HG03558 (cell line): ENCODE measurements around the gene GMDS.

Source experiments
- ATAC-seq: cut with Tn5 transposase; IDR thresholded peaks from one replicate; pipeline ENCODE4 v1.9.1; 2021; ENCODE audit warnings: moderate number of reproducible peaks; ENCODE audit not compliant: unreplicated experiment; ENCODE audit errors: extremely low read depth

Gene GMDS

DNA sequence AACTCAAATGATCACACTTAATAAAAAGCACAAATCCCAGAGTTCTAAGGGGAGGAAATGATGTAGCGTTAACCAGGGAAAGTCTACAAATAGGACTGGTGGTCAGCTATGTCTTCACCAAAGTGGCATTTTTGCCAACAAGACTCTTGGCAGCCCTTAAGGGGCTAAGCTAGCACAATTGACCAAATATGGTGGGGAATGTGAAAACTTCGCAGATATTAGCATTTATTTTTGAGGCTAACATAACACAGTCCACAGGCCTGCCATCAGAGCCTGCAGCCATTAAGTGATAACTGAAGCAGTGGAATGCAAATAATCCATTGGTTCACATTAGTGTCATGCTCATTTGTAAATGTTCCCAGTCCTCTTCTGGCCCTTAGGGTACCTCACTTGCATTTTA, 361.1 kb downstream of the GMDS start:
- no peak for ATAC-seq

DNA sequence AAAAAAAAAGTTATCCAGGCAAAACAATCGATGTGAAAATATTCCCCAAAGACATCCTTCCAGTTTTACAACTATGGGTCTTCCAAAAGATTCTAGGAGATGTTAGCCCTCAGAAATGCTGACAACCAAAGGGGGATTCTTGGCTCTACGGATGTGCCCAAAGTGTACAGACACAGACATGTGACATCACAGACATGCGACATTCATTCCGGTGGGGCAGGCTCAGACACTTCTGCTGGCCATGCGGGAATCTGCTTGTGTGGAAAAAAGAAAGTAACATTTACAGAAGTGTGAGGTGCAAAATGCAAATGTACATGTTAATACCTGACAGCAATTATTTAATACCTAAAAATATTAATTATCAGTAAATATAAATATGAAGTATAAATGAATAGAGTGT, 367.1 kb downstream of the GMDS start:
- no peak for ATAC-seq

DNA sequence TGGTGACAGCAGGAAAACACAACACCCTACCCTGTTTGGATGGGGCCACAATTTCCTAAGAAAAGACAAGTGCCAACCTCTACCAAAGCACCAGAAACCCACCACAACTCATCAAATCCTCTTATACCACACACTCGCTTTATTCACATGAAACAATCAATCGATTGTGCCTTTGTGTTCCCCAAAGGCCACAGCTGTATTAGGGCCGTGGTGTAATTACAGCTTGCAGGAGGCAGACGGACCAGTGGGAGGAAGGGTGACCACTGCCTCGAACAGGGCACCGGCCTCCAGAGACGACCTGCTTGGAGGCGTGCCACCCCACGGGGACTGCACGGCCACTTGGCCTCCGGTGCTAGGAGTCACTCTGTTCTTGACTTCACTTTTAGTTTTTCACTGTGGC, 371.6 kb downstream of the GMDS start:
- no peak for ATAC-seq

DNA sequence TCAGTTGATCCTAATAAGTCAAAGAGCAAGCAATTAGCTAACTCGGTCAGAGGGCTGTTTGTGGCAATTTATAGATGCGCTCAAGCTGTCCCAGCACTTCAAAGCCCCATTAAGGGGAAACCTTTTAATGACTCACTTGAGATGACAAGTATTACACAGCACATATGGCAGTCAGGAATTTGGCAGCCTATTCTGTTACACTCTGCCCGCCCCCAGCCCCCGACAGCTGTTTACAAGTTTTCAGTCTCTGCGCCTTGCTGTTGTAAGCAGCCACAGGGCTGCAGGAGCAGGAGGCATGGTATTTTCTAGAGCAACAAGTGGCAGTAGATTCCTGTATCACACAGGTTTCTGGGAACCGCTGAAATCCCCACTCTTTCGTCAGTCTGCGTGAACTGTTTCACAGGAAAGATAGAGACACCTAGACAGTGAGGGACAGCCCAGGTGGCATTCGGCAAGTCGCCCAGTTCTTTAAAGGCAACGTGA, 372.7 kb downstream of the GMDS start:
- no peak for ATAC-seq

DNA sequence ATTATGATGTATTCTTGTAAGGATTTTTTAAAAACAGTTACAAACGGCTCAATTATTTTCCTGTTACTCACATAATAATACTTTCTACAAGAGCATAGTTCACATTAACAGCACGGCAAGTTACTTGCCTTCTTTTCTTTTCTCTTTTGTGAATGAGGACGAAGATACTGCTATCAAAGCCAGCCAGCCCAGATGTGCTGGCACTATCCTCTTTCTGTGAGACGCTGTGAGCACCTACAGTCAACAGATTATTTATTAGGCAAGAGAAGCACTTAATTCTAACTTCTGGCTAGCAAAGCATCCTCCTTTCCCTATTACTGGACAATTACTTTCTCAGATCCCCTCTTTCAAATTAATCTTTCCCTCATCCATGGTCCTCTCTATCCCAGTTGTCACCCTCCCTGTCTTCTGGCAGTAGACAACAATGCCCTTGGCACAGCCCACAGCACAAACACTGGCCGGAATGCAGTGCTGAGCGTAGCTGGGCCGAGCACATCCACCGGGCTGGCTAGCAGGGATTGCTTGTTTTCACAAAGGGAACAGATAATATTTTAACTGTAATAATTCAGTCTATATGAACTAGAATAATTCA, 373.6 kb downstream of the GMDS start:
- ATAC-seq = no peak

DNA sequence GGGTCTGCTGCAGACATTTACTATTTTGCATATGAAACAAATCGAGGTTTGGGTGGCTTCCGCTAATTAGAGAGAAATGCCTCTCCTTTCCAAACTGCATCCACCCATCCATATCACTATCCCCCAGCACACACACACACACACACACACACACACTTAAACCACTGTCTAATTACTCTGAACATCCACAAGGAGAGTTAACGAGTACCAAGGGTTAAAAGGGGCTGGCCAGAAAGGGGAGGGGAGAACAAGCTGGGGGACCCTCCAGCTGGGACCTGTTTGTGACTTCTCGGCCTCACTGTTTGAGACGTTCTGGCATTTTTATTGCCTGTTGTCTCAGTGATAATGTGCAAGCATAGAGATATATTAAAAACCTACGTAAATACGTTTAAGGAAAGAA, 374.5 kb downstream of the GMDS start:
- no peak for ATAC-seq

DNA sequence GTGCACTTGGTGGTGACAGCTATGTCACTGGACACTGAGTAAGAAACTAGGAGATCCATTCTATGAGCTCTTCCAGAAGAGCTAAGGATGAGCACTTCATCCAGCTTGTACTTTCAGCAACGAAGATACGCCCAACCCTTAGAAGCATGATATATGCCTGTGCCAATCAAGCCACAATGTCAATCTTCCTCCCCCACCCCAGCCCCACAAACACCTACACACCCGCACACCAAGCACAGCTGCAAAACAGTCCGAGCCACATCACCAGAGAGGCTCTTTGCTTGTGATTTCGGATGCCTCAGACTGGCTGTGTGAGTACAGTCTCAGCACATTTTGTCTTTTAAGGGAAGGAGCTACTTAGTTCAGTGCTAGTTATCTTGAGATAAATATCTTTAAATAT, 375.2 kb downstream of the GMDS start:
- ATAC-seq = no peak

DNA sequence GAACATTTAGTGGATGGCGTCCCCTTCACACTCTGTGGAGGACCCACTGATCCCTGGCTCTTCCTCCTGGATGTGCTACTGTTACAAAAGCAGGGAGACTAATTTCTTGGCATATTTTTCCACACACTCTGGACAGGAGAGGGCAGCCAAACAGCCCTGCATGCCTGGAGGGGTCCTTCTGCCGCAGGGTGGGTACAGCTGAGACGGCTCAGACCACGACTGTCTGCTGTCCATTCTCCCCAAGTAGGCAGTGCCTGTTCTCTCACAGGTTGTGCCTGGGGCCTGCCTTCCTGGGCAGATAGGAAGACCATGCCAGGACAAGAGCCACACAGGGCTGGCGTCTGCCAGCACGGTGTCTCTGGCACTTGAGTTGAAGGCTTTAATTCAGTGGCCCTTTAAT, 375.6 kb downstream of the GMDS start:
- no peak for ATAC-seq

DNA sequence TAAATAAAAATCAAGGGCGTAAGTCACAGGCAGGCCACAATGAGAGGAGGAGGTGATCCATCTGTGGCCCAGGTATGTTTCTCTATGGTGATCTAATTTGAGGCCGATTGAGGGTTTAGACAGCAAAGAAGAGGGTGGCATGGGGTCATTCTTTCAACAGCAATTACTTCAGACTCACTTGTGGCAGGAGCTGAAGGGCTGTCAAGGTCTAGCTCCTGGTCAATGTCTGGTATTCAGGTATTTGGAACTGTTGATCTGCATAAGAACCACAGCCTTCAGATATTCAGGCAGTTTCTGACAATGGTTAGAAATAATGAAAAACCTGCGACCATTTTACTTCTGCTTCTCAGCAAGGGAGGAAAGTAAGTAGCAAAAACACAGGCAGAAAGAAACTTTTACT, 376.1 kb downstream of the GMDS start:
- ATAC-seq = no peak

DNA sequence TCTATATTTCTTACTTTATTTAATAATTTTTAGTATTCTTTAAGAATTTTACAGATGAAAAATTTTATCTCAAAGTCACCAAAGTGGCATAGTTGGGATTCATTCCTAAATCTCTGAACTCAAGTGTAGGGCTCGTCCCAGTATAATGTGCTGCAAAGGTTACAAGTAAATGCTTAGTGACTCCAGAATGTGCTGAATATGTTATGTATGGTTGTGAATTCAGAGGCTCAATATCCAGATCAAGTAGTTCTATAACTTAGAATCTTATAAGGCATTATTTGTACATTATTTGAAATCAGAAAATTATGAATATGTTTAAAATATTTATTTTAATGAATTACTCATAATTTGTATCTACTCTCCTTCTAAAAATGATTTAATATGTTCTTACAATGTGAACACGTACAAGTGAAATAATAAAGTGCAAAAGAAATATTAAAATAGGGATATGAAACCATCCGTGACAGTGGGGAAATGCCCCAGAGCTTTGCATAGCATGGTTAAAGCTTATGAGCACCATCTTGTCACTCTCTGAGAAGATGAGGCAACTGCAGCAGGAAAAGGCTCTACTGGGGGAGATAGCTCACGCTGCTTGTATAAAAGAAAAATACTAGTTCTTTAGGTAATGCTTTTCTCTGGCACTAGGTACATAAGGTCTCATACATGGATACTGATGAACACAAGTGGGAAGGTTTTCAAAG, 376.7 kb downstream of the GMDS start:
- ATAC-seq = no peak

DNA sequence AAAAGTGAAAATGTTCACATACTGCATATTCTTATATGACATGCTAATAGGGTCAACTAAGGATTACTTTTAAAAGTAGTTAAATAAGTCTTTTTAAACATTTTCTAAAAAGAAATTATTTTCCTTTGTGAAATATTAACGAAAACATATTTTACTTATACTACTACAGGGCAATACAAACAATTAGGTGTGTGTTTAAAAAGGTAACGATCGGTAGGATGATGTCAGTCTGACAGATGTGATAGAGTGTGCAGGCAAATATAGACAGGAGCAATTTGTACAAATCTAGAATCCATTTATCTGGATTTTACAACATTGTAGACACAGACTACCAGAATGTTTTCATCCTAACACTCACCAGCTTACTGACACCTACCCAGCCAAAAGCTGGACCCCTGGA, 378.2 kb downstream of the GMDS start:
- ATAC-seq = no peak

DNA sequence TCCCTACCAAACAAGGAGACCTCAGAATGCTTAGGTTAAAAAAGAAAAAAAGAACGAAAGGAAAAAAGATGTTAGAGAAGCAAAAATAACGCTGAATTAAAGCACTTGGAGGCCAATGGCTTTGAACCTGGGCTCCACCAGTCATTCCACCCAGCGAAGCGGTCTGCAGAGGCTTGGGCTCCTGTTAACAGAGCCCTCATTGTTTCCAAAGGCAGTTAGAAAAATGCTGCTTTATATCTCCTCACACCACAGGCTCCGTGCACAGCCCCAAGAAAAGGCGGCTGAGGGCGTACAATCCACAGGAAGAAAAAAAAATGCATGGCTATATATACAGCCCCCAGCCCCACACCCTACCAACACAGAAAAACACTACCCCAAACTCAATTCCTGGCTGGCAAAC, 379.8 kb downstream of the GMDS start:
- no peak for ATAC-seq

DNA sequence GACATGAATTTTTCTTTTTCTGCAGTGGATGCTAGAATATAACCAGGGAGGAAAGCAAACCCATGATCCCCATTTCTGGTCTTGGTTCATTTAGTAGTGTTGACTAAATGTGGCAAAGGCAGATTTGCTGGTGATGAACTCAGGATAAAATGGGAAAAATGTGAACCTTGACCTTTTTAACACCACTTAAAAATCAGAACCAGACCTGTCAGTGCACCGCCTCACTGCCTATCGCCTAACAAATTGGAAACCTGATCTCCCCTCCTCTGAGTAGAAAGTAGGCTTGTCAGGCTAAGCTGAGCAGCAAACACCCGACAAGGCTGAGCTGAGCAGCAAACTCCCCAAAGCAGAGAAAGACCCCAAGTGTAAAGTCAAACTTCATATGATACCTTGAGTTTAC, 380.9 kb downstream of the GMDS start:
- ATAC-seq = no peak

DNA sequence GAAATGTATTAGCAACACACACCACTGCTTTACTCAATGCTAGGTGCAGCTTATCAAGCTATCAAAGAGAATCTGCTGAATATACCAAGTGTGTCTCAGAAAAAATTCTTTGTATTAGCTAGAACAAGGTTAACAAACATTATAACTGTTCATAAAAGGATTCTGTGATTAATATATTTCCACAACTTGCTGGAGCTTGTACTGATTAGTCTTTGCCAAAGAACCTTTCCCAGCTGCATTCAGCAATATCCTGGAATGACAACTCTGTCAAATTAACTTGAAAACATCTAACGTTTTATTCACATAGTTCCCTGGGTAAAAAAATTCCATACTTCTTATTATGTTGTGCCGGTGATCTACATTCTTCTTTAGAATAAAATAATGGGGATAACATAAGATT, 383.0 kb downstream of the GMDS start:
- no peak for ATAC-seq

DNA sequence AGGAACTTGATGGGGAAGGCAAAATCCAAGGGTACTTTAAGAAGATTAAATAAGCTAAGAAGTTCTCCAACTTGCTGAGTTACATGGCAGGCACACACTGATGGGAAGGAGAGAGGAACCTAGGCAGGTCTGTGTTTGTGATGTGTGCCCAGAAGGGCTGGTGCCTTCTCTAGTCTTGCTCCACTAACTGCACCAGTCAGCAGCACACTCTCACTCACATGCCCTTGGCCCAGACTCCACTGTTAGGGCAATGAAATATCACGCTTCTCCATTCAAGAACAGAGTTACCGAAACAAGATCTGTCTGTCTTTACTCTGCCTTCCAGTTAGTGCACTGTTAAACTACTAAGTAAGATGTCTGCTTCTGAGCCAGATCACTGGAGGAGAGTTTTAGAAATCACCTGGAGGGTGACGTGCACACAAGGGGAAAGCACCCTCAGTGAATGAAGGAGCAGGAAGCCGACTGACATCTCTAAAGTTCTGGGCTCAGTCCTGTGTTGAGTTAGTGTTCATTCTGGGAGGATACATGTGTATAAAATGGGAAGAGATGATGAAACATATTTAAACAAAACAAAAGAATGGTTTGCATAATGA, 384.6 kb downstream of the GMDS start:
- ATAC-seq = no peak

DNA sequence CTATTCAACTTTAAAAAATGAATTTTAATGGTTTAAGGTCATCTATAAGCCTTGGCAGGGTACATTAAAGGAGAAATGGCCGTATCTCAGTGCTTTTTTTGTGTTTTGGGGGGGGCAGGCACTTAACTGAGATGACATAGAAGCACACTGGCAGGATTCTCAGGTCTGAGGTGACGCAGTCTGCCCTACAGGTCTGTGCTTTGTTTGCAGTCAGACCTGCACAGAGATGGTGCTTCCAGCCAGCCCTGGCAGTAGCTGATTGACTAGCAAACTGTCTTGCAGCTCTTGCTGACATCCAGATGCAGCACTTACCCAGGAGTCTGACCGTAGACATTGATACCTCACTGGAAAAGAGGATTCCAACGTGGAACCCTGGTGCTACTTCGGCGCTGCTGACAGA, 386.5 kb downstream of the GMDS start:
- ATAC-seq = no peak

DNA sequence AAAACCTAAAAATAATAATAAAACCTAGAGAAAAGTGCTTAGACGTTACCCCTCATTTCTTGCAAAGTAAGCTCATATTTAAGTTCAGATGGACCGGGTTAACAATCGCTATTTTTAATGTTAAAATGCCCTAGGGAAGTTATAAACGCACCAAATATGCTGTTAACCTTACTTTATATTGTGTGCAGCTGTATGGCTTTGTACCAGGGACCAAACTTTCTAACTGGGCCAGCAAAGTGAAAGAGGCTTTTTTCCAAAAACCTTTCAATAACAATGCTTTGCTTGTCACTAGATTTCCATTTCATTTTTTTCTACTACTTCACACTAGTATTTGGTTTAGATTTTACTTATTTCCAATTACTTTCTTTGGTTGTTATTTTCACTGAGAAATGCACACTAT, 387.2 kb downstream of the GMDS start:
- no peak for ATAC-seq

DNA sequence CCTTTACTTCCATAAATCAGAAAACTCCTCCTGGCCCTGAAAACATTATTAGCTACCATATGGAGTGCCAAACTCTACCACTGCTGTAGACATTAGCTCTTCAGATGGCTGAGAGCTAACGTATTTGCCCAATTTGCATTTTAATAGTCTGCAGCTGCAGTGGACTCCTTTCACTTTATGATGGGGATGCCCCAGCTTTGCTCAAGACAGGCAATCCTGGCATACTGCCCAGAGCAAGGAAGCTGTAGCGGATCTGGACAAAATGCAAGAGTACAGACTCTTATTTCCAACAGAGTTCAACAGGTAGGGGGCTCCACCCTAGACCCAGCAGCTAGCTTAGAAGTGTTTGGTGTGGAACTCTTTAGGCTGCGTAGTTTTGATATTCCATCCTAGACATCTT, 389.0 kb downstream of the GMDS start:
- ATAC-seq = peak; percentile 94

DNA sequence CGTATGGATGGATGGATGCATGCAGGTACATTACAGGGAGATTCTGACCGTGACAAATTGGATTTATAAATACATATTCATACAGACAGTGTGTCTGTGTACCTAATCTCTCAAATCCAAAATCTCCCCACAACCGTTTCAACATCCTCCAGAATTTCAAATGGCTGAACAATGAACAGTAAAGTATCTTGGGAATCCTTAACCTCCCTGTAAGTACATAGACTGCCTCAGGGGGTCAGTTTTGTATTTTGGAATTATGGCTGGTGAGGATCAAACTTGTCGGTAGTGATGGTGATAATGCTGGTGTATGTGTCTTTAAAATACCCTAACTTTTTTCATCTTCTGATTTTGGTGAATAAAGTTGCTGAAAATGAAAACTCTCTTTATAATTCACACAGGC, 389.5 kb downstream of the GMDS start:
- no peak for ATAC-seq

DNA sequence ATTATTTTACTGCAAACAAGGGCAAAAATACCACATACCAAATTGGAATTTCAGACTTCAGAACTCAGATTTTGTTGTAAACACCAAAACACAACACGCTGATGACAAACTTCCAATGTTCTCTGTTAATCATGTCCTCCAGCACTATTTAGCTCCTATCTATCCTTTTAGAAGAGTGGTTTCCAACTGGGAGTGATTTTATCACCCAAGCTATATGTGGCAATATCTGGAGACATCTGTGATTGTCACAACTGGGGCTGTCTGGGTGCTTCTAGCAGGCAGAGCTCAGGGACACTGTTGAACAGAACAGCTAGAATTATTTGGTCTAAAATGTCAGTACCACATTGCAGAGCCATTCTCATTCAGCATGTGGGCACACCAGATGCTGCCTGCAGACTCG, 391.1 kb downstream of the GMDS start:
- no peak for ATAC-seq

DNA sequence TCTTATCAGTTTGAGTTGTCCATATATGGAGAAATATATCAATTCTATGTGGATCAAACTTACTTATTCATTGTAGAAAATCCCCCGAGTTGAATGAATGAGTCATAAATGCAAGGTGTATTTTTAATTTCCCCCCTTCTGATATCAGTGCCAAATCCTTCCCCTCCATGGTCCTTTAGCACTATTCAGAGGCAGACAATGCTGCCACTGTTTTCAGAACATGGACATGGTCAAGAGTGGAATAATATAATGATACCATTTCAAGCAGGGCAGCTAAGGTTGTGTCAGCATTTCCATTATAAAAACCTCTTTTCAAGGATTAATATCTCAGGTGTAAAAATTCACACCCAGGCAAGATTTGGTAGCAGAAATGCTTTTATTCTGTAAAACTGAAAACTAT, 391.6 kb downstream of the GMDS start:
- ATAC-seq = no peak
